GM18499 (cell line): ENCODE measurements around the gene SNRNP48.
A peak's percentile ranks its signal among the peaks of the same experiment; 100 is the strongest.

ENCODE experiments used
- ATAC-seq: cut with Tn5 transposase; IDR thresholded peaks from one replicate; pipeline ENCODE4 v1.9.1; 2021; ENCODE audit warnings: moderate number of reproducible peaks; ENCODE audit not compliant: insufficient read depth, unreplicated experiment

The SNRNP48 gene

GRCh38 chr6:7637533-7637932 lies 47.5 kb downstream of the SNRNP48 start:
- ATAC-seq = no peak

GRCh38 chr6:7639427-7639826 lies 49.4 kb downstream of the SNRNP48 start:
- no peak for ATAC-seq

GRCh38 chr6:7640016-7640415 lies 50.0 kb downstream of the SNRNP48 start:
- no peak for ATAC-seq

GRCh38 chr6:7640607-7641577 lies 50.9 kb downstream of the SNRNP48 start:
- no peak for ATAC-seq

GRCh38 chr6:7642791-7643190 lies 52.8 kb downstream of the SNRNP48 start:
- no peak for ATAC-seq

- no peak for ATAC-seq
Observed at GRCh38 chr6:7644417-7644816, 54.4 kb downstream of the SNRNP48 start.

- ATAC-seq = no peak
Observed at GRCh38 chr6:7646394-7646793, 56.4 kb downstream of the SNRNP48 start.

- ATAC-seq = peak; percentile 53
Observed at GRCh38 chr6:7647504-7647903, 57.5 kb downstream of the SNRNP48 start.

GRCh38 chr6:7649037-7649810 lies 59.2 kb downstream of the SNRNP48 start:
- ATAC-seq = no peak

- ATAC-seq = no peak
Observed at GRCh38 chr6:7650878-7651277, 60.9 kb downstream of the SNRNP48 start.

GRCh38 chr6:7652957-7653356 lies 63.0 kb downstream of the SNRNP48 start:
- ATAC-seq = no peak

GRCh38 chr6:7656355-7656754 lies 66.4 kb downstream of the SNRNP48 start:
- ATAC-seq = no peak

GRCh38 chr6:7658543-7658942 lies 68.5 kb downstream of the SNRNP48 start:
- ATAC-seq = no peak

- ATAC-seq = no peak
Observed at GRCh38 chr6:7661364-7661763, 71.4 kb downstream of the SNRNP48 start.
